COLO668 (cell line): ENCODE data around the gene TRPC4AP.
"Not testable (repeated sequence)": the region's sequence is repeated elsewhere in the genome, so short reads cannot be mapped to it uniquely, and the experiment has no call there.

ENCODE experiments used
- DNase-seq: peaks from one replicate; lab custom pipeline; 2025; ENCODE audit not compliant: unreplicated experiment; lab: John Stamatoyannopoulos, UW

The TRPC4AP gene

DNA sequence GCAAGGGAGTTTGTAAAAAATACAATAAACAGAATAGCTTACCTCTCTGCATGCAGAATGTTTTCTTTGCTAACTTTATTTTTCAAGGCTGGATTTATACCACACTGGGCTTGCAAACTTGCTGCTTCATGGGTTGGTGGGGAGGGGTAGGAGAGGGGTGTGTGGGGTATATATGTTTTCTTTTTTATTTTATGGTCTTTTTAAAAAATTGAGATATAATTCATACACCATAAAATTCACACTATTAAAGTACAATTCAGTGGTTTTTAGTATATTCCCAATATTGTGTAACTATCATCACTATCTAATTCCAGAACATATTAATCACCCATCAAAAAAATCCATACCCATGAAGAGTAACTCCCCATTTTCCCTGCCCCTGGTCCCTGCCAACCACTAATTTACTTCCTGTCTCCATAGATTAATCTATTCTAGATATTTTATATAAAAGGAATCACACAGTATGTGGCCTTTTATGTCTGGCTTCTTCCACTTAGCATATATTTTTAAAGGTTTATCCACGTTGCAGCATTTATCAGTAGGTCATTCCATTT lies 14.3 kb upstream of the TRPC4AP start:
- DNase-seq: no peak

GRCh38 chr20:35104685-35105295 lies 12.2 kb upstream of the TRPC4AP start:
- DNase-seq: no peak

- no peak for DNase-seq
These were observed 9.0 kb upstream of the TRPC4AP start for GRCh38 chr20:35101620-35102019.

GRCh38 chr20:35093267-35093884 lies 769 bp upstream of the TRPC4AP start:
- DNase-seq: no peak

DNA sequence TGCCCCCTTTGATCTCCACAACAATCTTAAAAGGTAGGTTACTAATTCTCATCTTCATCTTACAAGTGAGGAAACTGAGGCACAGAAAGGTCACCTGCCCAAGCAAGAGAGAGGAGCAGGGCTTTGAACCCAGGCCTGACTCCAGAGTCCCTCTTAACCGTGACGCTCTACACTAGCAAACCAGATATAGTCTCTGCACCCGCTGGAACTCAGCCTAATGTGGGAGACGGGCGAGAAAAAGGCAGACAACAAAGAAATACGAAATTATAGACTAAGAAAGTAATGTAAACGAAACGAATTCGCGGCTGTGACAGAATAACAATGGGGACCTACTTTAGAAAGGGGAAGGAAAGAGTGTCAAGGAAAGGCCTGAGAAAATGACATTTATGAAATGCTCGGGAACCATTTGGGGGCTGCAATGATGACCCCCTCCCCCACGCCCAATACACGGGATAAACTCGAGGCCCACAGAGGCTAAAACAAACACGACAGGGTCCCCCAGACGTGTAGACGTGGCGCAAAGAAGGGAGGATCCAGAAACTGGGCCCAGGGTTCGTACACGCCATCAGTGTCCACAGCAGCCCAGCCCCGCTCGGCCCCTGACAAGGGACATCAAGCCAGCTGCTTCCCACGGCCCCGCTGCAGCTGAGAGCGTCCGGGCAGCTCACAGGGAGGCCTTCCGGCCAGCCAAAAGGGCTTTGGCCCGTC lies 637 bp downstream of the TRPC4AP start:
- no peak for DNase-seq

DNA sequence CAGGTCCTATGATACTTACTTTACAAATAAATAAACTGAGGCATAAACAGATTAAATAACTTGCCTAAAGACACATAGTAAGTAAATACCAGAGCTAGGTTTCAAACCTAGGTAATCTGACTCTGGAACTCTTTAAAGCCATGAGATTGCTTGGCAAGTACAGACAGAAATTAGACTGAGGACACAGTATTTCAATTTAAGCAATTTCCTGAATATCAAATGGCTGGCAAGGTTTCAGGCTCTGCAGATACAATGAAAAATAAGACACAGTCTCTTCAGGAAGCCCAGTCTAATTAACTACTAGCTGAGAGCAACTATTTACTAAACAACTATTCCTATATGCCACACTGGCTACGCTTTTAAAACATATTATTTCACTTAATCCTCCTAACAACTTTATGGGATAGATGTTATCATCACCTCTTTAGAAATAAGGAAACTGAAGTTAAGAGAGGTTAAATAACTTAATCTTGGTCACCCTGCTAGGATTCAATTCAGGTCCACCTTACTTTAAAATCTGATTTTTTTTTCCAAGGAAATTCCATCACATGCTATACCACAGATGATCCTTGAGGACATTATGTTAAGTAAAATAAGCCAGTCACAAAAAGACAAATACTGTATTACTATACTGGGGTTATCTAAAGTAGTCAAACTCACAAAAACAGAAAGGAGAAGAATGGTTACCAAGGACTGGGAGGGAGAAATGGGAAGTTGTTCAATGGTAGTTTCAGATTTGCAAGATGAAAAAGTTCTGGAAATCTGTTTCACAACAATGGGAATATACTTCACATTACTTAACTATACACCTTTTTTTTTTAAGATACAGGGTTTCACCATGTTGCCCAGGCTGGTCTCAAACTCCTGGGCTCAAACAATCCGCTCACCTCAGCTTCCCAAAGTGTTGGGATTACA lies 4.1 kb downstream of the TRPC4AP start:
- DNase-seq: no peak

DNA sequence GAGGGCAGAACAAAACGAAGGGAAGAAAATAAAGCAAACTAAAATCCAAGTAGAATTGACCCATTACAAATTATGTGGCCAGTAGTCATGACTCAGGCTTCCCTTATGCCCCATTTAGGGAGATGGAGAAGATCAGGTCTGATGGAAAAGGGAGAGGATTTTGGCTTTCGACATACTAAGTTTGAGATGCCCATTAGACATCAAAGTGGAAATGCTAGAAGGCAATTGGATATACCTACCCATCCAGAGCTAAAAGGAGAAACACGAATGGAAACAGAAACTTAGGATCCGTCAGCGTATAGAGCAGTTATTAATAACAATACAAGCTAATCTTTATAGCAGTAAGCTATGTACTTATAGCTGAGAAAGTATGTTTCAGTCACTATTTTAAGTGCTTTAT lies 4.8 kb downstream of the TRPC4AP start:
- no peak for DNase-seq

GRCh38 chr20:35087355-35087754 lies 5.3 kb downstream of the TRPC4AP start:
- DNase-seq: no peak

DNA sequence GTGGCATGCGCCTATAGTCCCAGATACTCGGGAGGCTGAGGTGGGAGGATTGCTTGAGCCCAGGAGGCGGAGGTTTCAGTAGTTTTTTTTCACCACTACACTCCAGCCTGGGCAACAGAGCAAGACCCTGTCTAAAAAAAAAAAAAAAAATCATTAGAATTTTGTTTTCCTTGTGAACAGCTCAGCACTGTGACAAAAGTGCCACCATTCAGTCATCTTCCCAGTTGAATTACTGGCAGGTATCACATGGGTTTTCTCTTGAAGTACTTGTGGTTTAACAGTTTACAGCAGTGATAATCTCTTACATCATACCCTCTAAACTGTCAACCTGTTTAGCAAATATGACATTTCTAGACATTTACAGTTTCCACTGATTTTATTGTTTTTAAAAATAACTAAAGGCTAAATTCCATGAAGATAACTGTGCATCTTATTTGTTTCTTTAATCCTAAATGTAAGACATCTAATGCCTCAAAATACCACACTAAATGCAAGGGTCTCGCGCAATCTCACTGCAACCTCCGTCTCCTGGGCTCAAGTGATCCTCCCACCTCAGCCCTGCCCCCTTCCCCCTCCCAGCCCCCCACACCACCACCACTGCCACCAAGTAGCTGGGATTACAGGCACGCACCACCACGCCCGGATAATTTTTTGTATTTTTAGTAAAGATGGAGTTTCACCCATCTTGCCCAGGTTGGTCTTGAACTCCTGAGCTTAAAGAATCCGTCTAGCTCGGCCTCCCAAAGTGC lies 7.0 kb downstream of the TRPC4AP start:
- no peak for DNase-seq

DNA sequence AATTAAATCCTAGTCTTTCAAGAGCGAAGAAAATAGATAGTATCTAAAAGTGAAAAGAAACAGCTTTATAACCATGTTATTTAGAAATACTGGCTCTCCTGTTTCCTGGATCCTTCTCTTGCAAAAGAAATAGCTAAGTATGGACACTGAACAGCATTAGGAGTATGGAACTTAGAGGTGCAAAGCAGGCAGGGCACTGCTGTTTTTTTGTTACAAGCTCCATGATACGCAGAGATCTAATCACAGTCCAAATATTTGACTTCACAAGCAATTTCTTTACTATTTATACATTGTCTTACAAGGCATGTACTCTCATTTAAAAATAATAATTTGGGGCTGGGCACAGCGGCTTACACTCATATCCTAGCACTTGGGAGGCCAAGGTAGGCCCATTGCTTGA lies 7.6 kb downstream of the TRPC4AP start:
- DNase-seq: no peak

DNA sequence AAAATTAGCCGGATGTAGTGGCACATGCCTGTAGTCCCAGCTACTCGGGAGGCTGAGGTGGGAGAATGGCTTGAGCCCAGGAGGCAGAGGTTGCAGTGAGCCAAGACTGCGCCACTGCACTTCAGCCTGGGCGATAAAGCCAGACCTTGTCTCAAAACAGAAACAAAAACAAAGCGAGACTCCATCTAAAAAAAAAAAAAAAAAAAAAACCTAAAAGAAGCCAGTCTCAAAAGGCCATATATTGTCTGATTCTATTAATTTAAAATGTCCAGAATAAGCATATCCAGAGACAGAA lies 12.3 kb downstream of the TRPC4AP start:
- DNase-seq: not testable (repeated sequence)

DNA sequence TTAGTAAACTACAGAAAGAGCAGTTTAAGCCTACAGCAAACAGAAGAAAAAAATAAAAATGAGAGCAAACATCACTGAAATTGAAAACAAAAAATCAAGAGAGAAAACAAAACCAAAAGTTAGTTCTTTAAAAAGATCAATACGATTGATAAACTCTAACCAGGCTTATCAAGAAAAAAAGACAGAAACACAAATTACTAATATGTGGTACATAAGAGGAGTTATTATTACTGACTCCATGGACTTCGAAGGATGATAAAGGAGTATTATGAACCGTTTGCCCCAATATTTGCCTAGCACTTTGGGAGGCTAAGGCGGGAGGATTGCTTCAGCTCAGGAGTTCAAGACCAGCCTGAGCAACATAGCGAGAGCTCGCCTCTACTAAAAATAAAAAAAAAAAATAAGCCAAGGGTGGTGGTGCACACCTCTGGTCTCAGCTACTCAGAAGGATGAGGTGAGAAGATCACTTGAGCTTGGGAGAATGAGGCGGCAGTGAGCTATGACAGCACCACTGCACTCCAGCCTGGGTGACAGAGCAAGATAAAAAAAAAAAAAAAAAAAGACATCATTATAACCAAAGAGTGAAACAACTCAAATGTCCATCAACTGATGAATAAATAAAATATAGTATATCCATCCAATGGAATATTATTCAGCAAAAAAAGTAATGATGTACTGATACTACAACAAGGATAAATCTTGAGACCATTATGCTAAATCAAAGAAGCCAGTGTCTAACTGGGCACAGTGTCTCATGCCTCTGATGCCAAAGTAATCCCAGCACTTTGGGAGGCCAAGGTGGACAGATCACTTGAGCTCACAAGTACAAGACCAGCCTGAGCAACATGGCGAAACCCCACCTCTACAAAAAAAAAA lies 12.9 kb downstream of the TRPC4AP start:
- no peak for DNase-seq

GRCh38 chr20:35077872-35078271 lies 14.7 kb downstream of the TRPC4AP start:
- no peak for DNase-seq

GRCh38 chr20:35077341-35077740 lies 15.3 kb downstream of the TRPC4AP start:
- no peak for DNase-seq

GRCh38 chr20:35071436-35072153 lies 21.0 kb downstream of the TRPC4AP start:
- DNase-seq: not testable (repeated sequence)

DNA sequence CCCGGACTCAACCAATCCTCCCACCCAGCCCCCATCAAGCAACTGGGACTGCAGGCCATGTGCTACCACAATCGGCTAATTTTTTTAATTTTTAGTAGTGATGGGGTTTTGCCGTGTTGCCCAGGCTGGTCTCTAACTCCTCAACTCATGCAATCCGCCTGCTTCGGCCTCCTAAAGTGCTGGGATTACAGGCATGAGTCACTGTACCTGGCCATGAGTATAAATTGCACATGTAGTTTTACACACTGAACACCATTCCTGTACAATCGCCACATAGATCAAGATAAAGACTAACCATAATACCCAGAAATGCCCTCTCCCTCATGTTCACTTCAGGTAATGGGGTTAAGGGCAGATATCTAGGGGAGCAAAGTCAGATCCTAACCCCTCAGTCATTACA lies 26.4 kb downstream of the TRPC4AP start:
- no peak for DNase-seq

GRCh38 chr20:35065181-35065580 lies 27.4 kb downstream of the TRPC4AP start:
- no peak for DNase-seq

- DNase-seq: no peak
These were observed 29.4 kb downstream of the TRPC4AP start for GRCh38 chr20:35063168-35063567.

GRCh38 chr20:35062478-35062877 lies 30.1 kb downstream of the TRPC4AP start:
- DNase-seq: no peak
